WTC11 (cell line): Measurements from ENCODE around the gene TUBB4B. TPM values are rescaled to one million over a fixed set of nuclear protein-coding genes. Genes with fewer than 3 reads are reported as not detected.

Experiments used
- ATAC-seq: fragments of 200-7000 bp; cut with Tn5 transposase; 2 replicates; pipeline ENCODE4 v1.10.0; 2021; ENCODE audit warnings: mild to moderate bottlenecking, moderate library complexity
- CTCF ChIA-PET: fragments of 300-600 bp; sonication (Branson Sonifier 250); formaldehyde crosslinking; loops from one replicate; lab custom pipeline; 2021; ENCODE audit warnings: antibody characterized with exemption; lab: Charles Lee
- POLR2A ChIA-PET: fragments of 350-600 bp; sonication (Branson Sonifier 250); formaldehyde crosslinking; loops from one replicate; lab custom pipeline; 2021; ENCODE audit warnings: antibody characterized with exemption; lab: Charles Lee
- DNase-seq: peaks from one replicate; pipeline ENCODE4 v3.0.0; 2021; ENCODE audit warnings: low spot score
- H3K27ac Mint-ChIP-seq: 2 replicates; pipeline ENCODE4 v1.8.0; 2021; ENCODE audit warnings: mixed read lengths
- H3K27me3 Mint-ChIP-seq: 2 replicates; pipeline ENCODE4 v1.8.0; 2021; ENCODE audit warnings: low read depth, mild to moderate bottlenecking, moderate library complexity, mixed read lengths
- H3K36me3 Mint-ChIP-seq: 2 replicates; pipeline ENCODE4 v1.8.0; 2021; ENCODE audit warnings: mixed read lengths
- H3K4me1 Mint-ChIP-seq: 2 replicates; pipeline ENCODE4 v1.8.0; 2022; ENCODE audit warnings: mixed read lengths
- H3K4me3 Mint-ChIP-seq: 2 replicates; pipeline ENCODE4 v1.8.0; 2021; ENCODE audit warnings: mild to moderate bottlenecking, moderate library complexity, mixed read lengths
- H3K9me3 Mint-ChIP-seq: 2 replicates; pipeline ENCODE4 v1.8.0; 2021; ENCODE audit warnings: mixed read lengths
- ATF1 ChIP-seq: sonication (generic); formaldehyde crosslinking; IDR thresholded peaks from 2 replicates; pipeline ENCODE4 v1.8.1; 2023; ENCODE audit warnings: mild to moderate bottlenecking, moderate library complexity, missing genetic modification reagents
- CTCF ChIP-seq: fragments of 200-600 bp; IDR thresholded peaks from 2 replicates; pipeline ENCODE4 v1.8.0; 2022; ENCODE audit warnings: antibody characterized with exemption
- FOXP4 ChIP-seq: sonication (generic); formaldehyde crosslinking; IDR thresholded peaks from 2 replicates; pipeline ENCODE4 v1.8.0; 2022; ENCODE audit warnings: mild to moderate bottlenecking, missing genetic modification reagents
- HMGA2 ChIP-seq: fragments of 250-450 bp; sonication (Bioruptor Pico); IDR thresholded peaks from 2 replicates; pipeline ENCODE4 v1.4.0; 2021; ENCODE audit warnings: mild to moderate bottlenecking, moderate library complexity
- HMGXB4 ChIP-seq: sonication (generic); formaldehyde crosslinking; IDR thresholded peaks from 2 replicates; pipeline ENCODE4 v1.8.1; 2023; ENCODE audit warnings: mild to moderate bottlenecking, moderate library complexity, missing genetic modification reagents
- NFATC4 ChIP-seq: fragments of 250-450 bp; sonication (Bioruptor Pico); IDR thresholded peaks from 2 replicates; pipeline ENCODE4 v1.9.0; 2021; ENCODE audit warnings: mild to moderate bottlenecking
- NR1H2 ChIP-seq: sonication (generic); formaldehyde crosslinking; IDR thresholded peaks from 2 replicates; pipeline ENCODE4 v1.9.0; 2021; ENCODE audit warnings: mild to moderate bottlenecking, moderate library complexity, missing genetic modification reagents
- NR3C1 ChIP-seq: sonication (generic); formaldehyde crosslinking; conservative IDR thresholded peaks from 2 replicates; pipeline ENCODE4 v1.8.1; 2023; ENCODE audit warnings: low read depth, mild to moderate bottlenecking, missing genetic modification reagents
- PRDM15 ChIP-seq: sonication (generic); formaldehyde crosslinking; IDR thresholded peaks from 2 replicates; pipeline ENCODE4 v1.8.0; 2022; ENCODE audit warnings: missing genetic modification reagents
- SP1 ChIP-seq: sonication (generic); formaldehyde crosslinking; conservative IDR thresholded peaks from 2 replicates; pipeline ENCODE4 v1.8.1; 2022; ENCODE audit warnings: missing genetic modification reagents
- TCF7 ChIP-seq: sonication (generic); formaldehyde crosslinking; IDR thresholded peaks from 2 replicates; pipeline ENCODE4 v1.8.0; 2022; ENCODE audit warnings: mild to moderate bottlenecking, low read depth, missing genetic modification reagents, moderate library complexity
- USF2 ChIP-seq: sonication (generic); formaldehyde crosslinking; IDR thresholded peaks from 2 replicates; pipeline ENCODE4 v1.8.1; 2023; ENCODE audit warnings: mild to moderate bottlenecking, missing genetic modification reagents, moderate library complexity
- total RNA-seq: library from RNA; stranded (reverse); gene quantifications from 3 replicates; pipeline ENCODE4 v1.2.3, GENCODE V29; 2021

Gene TUBB4B
- total RNA-seq, 1 experiment from 2014 or later = 375 TPM

GRCh38 chr9:137217276-137218211 lies 23.5 kb upstream of the TUBB4B start:
- H3K9me3 Mint-ChIP-seq = no peaks in the 10 kb centered on the region
- H3K4me3 Mint-ChIP-seq = no peak overlapping the region
- ATAC-seq = peak; percentile 72
- POLR2A ChIA-PET = no interaction called here
- DNase-seq = peak; percentile 88
- H3K27ac Mint-ChIP-seq = peak overlapping the region; percentile 87
- 0 out of 2 replicates have a peak, but pooled peaks cover 3% of the 10 kb centered on the region for H3K36me3 Mint-ChIP-seq
- H3K4me1 Mint-ChIP-seq = peaks cover 4% of the 10 kb centered on the region; the same call in 1 of the 2 replicates
- 0 out of 2 replicates have a peak, but pooled peaks have one; percentile 29 for TF ChIP-seq SP1
- no peak for TF ChIP-seq ATF1 (CRISPR knock-in tag)
- TF ChIP-seq PRDM15 (CRISPR knock-in tag) = peak; percentile 43; the same call in 1 of the 2 replicates
- TF ChIP-seq USF2 (CRISPR knock-in tag) = no peak
- TF ChIP-seq, all 79 proteins: peak for 2
- CTCF ChIA-PET = interaction anchor here (0.8 to 1.8 kb wide), 5 partner anchors 19 to 188 kb away, joined by 3 to 8 read pairs (median 3); partner anchors contain the start of gene TUBB4B
- H3K27me3 Mint-ChIP-seq = no peaks in the 10 kb centered on the region

- Mint-ChIP-seq H3K9me3 (no peaks in the 10 kb centered on the region), H3K36me3 (0 out of 2 replicates have a peak, but pooled peaks cover 3% of the 10 kb centered on the region), H3K4me1 (peaks cover 4% of the 10 kb centered on the region; the same call in 1 of the 2 replicates), H3K27ac (no peak overlapping the region), H3K27me3 (no peaks in the 10 kb centered on the region), H3K4me3 (no peak overlapping the region)
- DNase-seq (no peak), ATAC-seq (no peak)
- TF ChIP-seq NR1H2 (CRISPR knock-in tag) = no peak
- no peak for TF ChIP-seq TCF7 (CRISPR knock-in tag)
- TF ChIP-seq CTCF = no peak
- TF ChIP-seq HMGXB4 (CRISPR knock-in tag) = no peak
- ChIA-PET POLR2A (no interaction called here), CTCF (interaction anchor here (0.7 to 1.0 kb wide), 5 partner anchors 9 to 183 kb away, joined by 3 to 5 read pairs (median 3); partner anchors contain the start of gene RNF224)
Observed at GRCh38 chr9:137218212-137218753, 22.8 kb upstream of the TUBB4B start.

GRCh38 chr9:137218754-137219271 lies 22.3 kb upstream of the TUBB4B start:
- TF ChIP-seq FOXP4 (CRISPR knock-in tag) (no peak), HMGA2 (CRISPR knock-in tag) (no peak), NFATC4 (no peak), NR3C1 (no peak)
- H3K27me3 Mint-ChIP-seq = no peaks in the 10 kb centered on the region
- H3K9me3 Mint-ChIP-seq = no peaks in the 10 kb centered on the region
- H3K4me1 Mint-ChIP-seq = peaks cover 4% of the 10 kb centered on the region; the same call in 1 of the 2 replicates
- POLR2A ChIA-PET = no interaction called here
- CTCF ChIA-PET = interaction anchor here (0.7 to 1.0 kb wide), 3 partner anchors 8 to 184 kb away, joined by 3 to 5 read pairs (median 3); partner anchors contain the start of gene RNF224
- DNase-seq (no peak), ATAC-seq (no peak)
- H3K27ac Mint-ChIP-seq = 0 out of 2 replicates have a peak overlapping the region, but pooled peaks have one; percentile 19
- H3K4me3 Mint-ChIP-seq = no peak overlapping the region
- H3K36me3 Mint-ChIP-seq = 0 out of 2 replicates have a peak, but pooled peaks cover 3% of the 10 kb centered on the region
